GM18508 (cell line): ENCODE data around the gene ATP6V0E2.
A peak's percentile ranks its signal among the peaks of the same experiment; 100 is the strongest.
"Not testable (repeated sequence)": the region's sequence is repeated elsewhere in the genome, so short reads cannot be mapped to it uniquely, and the experiment has no call there.

Experiments used
- ATAC-seq: cut with Tn5 transposase; IDR thresholded peaks from one replicate; pipeline ENCODE4 v1.9.1; 2021; ENCODE audit warnings: moderate number of reproducible peaks; ENCODE audit not compliant: insufficient read depth, unreplicated experiment

ATP6V0E2 gene

GRCh38 chr7:149873074-149873969 lies at the start of gene ATP6V0E2:
ATP6V0E2 (plus strand) TSS chr7:149873969; CDS start chr7:149874066, 97 bp downstream.
- peak; percentile 84 for ATAC-seq

DNA sequence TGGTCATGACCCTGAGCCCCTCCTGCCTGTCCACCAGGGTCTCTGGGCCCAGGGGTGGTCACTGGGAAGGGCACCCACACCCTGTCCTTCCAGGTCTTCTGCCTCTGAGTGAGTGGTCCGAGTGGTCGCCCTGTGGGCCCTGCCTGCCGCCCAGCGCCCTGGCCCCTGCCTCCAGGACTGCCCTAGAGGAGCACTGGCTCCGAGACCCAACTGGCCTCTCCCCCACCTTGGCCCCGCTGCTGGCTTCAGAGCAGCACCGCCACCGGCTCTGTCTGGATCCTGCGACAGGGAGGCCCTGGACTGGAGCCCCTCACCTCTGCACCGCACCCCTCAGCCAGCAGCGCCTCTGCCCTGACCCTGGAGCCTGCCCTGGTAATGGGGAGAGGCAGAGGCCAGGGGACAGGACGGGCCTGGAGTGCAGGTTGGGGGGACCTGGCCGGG lies 49.4 kb upstream of the ATP6V0E2 start:
- no peak for ATAC-seq

- ATAC-seq: no peak
Observed at GRCh38 chr7:149824748-149825566, 48.8 kb upstream of the ATP6V0E2 start.

DNA sequence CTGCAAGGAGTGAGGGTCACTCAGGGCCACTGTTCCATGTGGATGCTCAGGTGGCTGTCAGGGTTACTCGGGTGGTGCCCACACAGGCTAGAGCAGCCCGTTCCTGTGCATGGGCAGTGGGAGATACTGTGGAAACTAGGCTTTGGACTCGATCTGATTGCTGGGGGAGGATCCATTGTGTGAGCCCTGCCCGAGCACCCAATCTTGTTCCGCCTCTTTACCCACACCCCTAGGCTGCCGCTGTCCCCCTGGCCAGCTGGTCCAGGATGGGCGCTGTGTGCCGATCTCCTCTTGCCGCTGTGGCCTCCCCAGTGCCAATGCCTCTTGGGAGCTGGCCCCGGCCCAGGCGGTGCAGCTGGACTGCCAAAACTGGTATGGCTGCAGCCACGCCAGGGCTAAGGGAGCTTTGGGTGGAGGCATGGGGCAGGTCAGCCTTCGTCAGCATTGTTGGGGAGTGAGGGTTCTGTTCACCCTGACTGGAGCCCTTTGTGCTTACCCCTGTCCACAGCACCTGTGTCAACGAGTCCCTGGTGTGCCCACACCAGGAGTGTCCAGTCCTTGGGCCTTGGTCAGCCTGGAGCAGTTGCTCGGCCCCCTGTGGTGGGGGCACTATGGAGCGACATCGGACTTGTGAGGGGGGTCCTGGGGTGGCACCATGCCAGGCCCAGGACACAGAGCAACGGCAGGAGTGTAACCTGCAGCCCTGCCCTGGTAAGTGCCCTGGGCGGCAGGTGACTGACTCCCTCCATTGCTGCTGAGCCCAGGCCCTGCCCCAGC lies 48.0 kb upstream of the ATP6V0E2 start:
- ATAC-seq: no peak

GRCh38 chr7:149826344-149827088 lies 47.3 kb upstream of the ATP6V0E2 start:
- no peak for ATAC-seq

GRCh38 chr7:149827089-149827981 lies 46.4 kb upstream of the ATP6V0E2 start:
- ATAC-seq: no peak

DNA sequence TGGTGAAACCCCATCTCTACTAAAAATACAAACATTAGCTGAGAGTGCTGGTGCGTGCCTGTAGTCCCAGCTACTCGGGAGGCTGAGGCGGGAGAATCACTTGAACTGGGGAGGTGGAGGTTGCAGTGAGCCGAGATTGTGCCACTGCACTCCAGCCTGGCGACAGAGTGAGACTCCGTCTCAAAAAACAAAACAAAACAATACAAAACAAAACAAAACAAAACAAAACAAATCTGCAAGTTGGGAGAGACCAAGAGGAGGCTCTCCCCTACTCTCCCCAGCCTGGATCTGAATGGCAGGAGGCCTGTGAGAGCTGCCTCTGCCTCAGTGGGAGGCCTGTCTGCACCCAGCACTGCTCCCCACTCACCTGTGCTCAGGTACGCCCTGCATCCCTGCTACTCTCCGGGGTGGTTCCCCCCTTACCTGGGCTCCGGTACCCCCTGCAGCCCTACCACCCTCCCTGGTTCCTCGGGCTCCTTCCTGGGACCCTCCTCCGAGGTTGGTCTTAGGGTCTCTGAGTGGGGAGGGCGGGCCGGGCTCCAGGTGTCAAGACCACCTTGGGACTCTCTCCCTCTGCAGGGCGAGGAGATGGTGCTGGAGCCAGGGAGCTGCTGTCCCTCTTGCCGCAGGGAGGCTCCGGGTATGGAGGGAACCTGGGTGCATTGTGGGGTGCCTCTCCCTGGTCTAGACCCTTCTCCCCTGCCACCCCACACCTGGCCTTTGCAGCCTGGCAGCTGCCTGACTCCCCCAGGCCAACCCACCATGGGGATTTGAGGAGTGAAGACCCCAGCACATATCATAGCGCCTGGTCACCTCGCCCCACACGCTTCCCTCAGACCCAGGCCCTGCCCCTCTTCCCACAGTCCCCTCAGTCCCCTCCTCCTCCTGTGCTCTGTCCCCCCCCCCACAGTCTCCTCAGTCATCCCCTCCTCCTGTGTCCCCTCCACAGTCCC lies 45.1 kb upstream of the ATP6V0E2 start:
- ATAC-seq: no peak

DNA sequence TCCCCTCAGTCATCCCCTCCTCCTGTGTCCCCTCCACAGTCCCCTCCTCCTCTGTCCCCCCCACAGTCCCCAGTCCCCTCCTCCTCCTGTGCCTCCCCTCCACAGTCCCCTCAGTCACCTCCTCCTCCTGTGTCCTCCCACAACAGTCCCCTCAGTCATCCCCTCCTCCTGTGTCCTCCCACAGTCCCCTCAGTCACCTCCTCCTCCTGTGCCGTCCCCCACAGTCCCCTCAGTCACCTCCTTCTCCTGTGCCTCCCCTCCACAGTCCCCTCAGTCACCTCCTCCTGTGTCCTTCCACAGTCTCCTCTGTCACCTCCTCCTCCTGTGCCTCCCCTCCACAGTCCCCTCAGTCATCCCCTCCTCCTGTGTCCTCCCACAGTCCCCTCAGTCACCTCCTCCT lies 43.2 kb upstream of the ATP6V0E2 start:
- ATAC-seq: not testable (repeated sequence)

DNA sequence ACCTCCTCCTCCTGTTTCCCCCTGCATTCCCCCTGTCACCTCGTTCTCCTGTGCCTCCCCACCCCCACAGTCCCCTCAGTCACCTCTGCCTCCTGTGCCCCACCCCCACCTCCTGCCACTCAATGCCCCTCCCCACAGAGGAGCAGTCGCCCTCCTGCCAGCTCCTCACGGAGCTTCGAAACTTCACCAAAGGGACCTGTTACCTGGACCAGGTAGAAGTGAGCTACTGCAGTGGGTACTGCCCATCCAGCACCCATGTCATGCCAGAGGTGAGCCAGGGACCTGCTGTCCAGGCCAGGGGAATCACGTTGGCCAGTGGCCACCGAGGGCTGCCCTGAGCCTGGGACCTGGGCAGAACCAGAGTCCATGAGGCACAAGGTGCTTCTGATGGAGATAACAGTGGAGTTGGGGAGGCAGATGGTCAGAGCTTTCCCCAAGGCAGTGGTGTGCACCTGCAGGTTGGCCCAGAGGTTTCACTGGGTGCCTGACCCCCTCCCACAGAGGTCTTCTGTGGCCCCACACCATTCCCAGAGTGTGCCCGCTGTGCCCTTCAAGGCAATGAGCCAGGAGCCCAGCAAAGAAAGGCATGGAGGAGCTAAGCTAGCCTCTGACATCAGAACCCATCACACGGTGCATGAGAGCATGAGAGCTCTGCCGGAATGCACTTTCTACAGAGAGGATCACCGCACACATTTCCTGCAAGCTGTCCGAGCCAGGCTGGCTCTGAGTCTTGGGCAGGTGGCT lies 42.6 kb upstream of the ATP6V0E2 start:
- no peak for ATAC-seq

DNA sequence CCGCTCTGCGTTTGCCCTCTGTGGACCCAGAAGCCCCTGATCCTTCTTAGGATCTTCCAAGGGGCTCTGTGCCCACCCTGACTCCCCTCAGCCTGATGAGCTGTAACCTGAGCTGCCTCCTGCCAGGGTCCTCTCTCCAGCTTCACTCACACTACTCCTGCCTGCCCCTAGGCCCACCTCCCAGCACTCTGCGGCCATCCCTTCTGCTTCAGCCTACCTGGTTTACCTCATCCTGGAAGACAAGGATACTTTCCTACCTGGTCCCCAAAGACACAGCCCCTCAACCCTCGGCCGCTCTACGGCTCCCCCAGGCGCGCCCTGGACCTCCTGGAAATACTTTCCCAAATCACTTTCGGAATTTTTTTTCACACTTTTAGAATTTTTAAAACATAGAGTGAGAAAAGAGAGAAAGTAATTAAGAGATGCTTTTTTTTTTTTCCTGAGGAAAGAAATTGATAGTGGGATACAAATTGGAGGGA lies 42.0 kb upstream of the ATP6V0E2 start:
- no peak for ATAC-seq

GRCh38 chr7:149832332-149833041 lies 41.3 kb upstream of the ATP6V0E2 start:
- ATAC-seq: no peak

DNA sequence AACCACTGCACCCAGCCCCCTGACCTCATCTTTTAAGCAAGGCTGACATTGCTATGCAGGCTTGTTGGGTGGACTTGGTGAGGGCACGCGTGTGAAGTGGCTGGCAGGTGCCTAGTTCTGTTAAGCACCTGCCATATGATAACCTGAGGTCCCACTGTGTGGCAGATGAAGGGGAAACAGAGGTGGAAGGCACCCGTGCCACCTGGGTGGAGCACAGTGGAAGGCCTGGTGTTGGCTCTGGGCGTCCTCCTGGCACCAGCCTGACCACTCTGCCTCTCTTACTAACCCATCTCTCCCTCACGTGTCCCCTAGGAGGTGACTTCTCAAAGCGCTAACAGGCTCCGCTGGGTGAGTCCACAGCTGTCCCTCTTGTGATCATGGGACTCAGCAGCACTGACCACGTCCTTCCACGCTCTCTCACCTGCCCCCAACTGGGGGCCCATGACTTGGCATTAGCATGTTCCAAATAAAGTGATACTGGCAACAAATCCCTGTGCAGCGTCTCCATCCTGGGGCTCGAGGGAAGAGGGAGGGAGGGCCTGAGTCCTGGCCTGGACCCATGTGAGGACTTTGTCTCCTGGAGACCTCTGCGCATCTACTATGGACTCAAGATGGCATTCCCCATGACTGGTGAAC lies 40.2 kb upstream of the ATP6V0E2 start:
- no peak for ATAC-seq

- ATAC-seq: no peak
Observed at GRCh38 chr7:149834601-149835000, 39.2 kb upstream of the ATP6V0E2 start.

DNA sequence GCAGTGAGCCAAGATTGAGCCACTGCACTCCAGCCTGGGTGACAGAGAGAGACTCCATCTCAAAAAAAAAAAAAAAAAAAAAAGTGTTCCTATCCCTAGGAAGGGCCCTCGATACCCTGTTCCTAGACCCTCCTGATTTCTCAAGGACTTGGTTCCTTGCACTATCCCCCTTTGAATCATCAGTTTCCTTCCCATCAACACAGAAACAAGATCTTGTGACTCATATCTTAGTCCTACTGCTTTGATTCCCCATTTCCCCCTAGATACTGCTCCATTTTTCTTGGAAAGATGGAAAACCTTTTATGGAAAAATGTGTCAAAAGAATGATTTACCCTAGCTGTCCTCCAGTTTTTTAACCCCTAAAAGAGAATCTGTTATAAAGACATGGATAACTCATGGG lies 37.3 kb upstream of the ATP6V0E2 start:
- ATAC-seq: no peak

DNA sequence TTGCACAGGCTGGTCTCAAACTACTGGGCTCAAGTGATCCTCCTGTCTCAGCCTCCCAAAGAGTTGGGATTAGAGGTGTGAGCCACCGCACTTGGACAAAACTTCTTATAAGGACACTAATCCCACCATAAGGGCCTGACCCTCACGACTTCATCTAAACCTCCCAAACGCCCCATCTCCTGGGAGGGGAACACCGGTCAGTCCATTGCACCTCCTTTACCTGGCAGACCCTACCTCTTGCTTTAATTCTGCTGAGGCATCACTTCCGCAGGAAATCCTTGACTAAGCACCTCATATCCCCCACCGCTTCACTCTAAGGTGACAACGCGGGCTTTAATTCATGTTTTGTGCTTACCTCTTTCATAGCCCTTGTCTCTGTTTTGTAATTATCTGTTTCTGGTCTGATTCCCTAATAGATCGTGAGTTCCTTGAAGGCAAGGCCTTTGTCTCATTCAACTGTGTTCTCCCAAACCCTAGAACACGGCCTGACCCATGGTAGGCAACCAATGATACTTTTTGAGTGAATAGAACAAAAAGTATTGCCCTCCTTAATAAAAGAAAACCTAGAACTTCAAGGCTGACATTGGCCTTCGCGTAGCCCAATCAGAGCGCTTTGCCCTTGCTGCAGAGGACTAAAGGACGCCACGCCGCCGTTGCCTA lies 36.1 kb upstream of the ATP6V0E2 start:
- no peak for ATAC-seq
